Hindlimb muscle (tissue), 1 donor: ENCODE measurements around the gene LRRC46. TPM values are rescaled to one million over a fixed set of nuclear protein-coding genes. Genes with fewer than 3 reads are reported as not detected.

Source experiments
- DNase-seq: peaks from one replicate; pipeline ENCODE4 v3.0.0-alpha.2; 2013
- polyA plus RNA-seq: library from polyadenylated mRNA; unstranded; fragments of 120-200 nt; gene quantifications from one replicate; pipeline ENCODE4 v1.2.1, GENCODE V29; 2013; ENCODE audit not compliant: insufficient read length

Gene LRRC46
- 1.5 TPM for polyA plus RNA-seq

DNA sequence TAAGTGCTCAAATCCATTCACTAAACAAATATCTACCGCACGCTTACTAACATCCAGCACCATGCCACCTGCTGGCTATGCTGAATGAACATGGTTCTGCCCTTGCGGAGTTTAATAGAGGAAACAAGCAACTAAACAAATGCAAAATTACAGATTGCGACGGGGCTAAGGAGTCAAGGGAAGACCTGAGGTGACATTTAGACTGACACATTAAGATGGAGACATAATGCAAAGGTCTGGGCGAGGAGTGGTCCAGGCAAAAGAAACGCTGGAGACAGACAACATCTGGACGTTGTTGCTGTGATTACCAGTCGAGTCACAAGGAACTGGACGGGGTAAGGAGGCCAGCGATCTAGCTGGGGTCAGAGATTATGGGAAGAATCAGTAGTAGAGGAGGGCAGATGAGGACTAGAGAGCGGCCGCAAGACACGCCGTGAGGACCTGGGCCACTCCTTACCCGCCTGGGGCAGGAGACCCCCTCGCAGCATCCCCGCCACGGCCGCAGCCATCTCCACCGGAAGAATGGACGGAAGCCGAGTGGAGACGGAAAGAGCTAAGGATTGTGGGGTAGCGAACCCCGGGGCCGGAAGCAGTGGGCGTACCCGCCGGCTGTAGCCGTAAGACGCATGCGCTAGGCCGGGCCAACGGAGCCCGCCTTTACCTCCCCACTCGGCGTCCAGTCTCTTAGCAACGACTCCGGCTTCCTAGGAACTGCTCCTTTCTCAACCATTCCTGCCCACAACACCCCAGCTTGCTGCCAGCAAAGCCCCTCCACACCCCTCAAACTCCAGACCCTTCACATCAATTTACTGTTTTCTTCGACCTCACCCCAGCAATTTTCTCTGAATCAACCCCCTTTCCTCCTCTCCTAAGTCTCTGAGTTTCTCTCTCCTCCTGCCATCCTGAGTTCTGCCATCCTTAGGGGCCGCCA, at the start of gene LRRC46, which contains the start of gene MRPL10:
LRRC46 (plus strand) TSS at position 668 of the 931 bp plus-strand sequence. CDS start 320 bp downstream, outside the sequence.
MRPL10 (minus strand) TSS at position 539 of the 931 bp plus-strand sequence; CDS start at position 509, 30 bp downstream.
- DNase-seq = peak; percentile 95

- peak; percentile 43 for DNase-seq
Observed at GRCh38 chr17:47785538-47786123, 45.8 kb upstream of the LRRC46 start.

- DNase-seq = peak; percentile 29
Observed at GRCh38 chr17:47789611-47790561, 41.6 kb upstream of the LRRC46 start.

GRCh38 chr17:47791025-47791424, 40.4 kb upstream of the LRRC46 start:
- DNase-seq = no peak

DNA sequence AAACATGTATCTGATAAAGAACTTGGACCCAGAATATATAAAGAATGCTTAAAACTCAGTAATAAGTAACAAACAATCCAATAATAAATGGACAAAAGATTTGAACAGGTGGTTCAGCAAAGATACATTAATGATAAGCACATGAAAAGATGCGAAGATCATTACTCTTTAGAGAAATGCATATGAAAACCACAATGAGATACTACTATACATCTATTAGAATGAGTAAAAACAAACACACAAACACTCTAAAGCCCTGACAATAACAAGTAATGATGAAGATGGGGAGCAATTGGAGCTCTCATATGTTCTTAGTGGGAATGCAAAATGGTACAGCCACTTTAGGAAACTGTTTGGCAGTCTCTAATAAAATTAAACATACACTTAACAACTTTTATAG, 39.0 kb upstream of the LRRC46 start:
- DNase-seq = no peak

- no peak for DNase-seq
Observed at GRCh38 chr17:47792979-47793378, 38.5 kb upstream of the LRRC46 start.

DNA sequence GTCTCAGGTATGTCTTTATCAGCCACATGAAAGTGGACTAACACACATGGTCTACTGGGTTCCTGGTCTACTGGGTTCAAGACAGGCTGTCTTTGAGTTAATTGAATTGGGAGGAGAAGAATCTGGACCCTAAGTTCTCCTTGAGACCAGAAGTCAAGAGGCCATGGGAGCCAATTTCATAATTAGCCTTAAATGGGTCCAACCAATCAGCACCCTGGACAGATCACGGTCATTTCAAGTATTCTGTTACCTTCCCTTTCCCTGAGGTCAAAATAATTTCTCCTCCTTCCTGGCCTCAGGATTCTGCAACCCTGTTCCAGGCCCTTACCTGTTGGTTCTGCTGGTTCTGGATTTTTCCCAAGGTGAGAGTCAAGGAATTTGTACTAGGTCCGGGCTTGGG, 33.7 kb upstream of the LRRC46 start:
- no peak for DNase-seq

DNA sequence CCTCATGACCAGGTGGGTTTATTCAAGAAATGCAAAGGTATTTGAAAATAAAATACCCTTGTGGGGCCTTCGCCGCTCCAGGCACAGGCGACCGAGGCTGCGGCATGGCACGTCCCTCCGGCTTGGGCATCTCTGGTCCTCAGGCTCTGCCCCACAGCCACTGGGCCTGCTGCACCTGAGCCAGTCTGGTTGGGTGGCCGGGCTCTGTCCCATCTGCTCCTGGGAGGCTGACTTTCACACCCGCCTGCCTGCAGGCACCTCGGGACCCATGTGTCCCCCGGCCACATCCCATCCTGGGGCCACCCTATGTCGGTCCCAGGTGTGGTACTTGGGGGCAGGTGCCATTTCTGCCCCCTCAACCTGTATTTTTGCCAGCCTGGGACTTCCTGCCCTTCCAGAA, 30.8 kb upstream of the LRRC46 start:
- DNase-seq = no peak

DNA sequence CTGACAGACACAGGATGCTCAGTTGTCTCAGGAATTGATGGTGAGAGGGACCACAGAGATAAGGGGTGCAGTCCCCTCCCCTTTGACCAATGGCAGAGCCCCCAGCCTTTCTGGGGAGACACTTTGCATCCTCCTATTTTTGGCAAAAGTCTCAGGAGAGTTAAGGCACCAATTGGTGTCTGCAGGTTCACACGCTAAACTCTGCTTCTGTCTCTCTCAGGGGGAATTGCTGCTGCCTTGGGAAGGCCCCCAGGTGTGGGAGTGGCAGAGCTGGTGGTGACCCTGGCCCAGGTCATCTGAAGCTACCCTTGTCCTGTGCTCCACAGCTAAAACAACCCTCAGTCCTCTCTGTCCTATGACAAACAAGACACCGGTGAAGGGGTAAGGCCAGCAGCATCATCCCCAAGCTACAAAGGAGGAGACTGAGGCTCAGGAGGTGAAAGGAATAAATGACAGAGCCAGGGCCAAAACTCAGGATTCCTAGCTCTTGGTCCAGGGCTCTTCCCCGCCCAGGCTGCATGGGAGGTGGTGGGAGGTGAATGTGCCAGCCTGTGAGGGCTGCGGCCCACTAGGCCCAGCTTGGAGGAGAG, 30.2 kb upstream of the LRRC46 start:
- no peak for DNase-seq

DNA sequence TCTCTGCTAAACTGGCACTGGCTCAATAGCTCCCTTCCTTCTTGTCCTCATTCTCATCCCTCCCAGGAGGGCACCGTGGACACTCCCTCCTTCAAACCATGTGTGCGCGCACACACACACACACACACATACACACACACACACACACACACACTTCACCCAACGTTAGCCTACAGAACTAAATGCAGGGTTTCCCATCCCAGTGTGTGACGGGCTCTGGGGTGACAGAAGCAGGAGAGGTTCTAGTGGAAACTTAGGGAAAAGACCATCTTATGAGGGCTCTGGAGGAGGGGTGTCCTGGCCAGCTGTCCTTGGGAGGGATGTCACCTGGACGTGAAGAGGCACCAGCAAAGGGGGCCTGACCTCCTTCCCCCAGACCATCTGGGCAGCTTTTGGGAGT, 29.6 kb upstream of the LRRC46 start:
- DNase-seq = no peak

DNA sequence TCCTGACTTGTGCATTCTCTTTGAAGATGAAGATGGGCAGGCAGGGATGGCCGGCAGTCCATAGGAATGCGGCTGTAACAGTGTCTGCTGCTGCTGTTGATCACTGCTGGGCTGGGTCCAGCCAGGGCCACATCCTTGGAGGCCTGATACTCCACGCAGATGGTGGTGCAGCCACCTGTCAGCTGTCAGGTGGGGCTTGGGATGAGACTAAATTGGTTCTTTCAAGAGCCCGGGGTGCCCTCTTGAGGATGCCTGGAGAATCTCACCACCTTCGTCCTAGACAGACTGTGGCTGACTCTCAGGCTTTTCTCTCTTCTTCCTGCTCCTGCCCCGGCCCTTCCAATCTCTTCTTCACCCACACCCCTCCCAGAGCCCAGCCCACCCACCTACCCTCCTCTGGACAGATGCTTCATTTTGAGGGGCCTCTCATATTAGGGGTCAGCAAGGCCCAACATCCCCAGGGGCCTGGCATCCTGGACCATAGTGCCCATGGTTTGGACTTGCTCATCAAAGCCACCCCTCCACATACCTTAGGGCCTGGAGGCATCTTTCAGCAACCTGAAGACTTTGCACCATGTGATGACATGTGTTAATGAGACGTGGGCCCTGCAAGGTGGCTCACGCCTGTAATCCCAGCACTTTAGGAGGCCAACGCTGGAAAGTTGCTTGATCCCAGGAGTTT, 29.0 kb upstream of the LRRC46 start:
- no peak for DNase-seq

DNA sequence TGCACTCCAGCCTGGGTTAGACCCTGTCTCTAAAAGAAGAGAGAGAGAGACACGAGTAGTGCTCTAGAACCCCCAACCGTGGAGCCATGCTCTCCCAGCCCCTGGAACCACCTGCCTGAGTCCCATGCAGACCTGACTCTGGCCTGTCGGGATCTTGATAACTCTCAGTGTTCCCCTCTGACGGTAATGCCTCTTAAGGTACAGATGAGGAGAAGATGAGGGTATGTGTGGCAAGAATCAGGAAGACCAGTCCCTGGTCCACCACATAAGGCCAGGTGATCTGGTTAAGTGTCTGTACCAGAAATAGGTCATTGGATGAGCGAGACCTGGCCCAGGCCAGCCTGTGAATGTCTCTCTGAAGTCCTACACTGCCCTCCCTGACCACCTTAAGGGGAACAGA, 28.3 kb upstream of the LRRC46 start:
- DNase-seq = no peak

- DNase-seq = no peak
Observed at GRCh38 chr17:47803751-47804150, 27.7 kb upstream of the LRRC46 start.

DNA sequence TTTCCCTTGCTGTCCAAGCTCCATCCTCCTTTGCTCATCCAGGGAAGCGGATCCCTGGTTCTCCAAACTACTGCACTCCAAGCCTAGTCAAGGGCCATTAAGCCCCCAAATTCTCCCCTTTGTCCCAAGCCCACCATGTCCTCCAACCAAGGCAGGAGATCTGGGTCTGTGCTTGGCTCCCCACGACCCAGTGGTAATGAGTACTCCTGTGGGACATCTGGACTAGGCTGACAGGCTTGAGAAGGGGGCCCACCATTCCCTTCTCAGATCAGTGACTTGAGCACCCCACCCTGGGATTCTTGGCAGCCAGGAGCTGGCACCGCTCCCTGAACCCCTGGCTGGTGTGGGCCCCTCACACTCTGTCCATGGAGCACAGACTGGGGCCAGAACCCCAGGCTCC, 27.0 kb upstream of the LRRC46 start:
- no peak for DNase-seq

GRCh38 chr17:47806026-47806912, 25.2 kb upstream of the LRRC46 start:
- DNase-seq = no peak

DNA sequence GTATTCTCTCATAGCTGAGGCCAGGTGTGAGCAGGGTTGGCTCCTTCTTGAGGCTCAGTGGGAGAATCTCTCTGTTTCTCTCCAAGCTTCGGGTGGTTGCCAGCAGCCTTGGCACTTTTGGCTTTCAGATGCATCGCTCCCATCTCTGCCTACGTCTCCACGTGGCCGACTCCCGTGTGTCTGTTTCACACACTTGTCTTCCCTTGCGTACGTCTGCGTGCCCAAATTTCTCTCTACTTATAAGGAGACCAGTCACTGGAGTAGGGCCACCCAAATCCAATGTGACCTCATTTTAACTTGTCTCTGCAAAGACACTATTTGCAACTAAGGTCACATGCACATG, 24.6 kb upstream of the LRRC46 start:
- no peak for DNase-seq

- no peak for DNase-seq
Observed at GRCh38 chr17:47807421-47807820, 24.0 kb upstream of the LRRC46 start.

GRCh38 chr17:47808036-47808829, 23.2 kb upstream of the LRRC46 start:
- no peak for DNase-seq

GRCh38 chr17:47808830-47809480, 22.5 kb upstream of the LRRC46 start:
- DNase-seq = no peak
